ENCODE results near the gene FCHO1.

DNA sequence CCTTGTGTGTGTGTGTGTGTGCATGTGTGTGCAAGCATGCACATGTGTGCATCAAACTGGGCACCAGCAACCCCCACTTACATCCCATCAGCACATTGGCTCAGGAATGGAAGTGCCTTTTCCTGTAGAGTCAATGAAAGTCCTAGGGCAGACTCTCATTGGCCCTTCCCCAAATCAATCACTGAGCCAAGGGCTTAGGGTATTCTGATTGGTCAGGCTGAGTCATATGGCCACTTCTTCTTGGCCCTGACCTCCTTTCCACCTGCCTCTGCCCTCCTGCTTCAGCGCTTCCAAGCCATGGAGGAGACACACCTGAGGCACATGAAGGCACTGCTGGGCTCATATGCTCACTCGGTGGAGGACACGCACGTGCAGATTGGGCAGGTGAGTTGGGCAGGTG lies 20.9 kb downstream of the FCHO1 start:
- TF ChIP-seq GATA3 (IDR thresholded peaks at IDR 0.05; ENCODE audit: low read depth, low read length) = no peak
- TF ChIP-seq GATA2 (IDR thresholded peaks at IDR 0.05; ENCODE audit: low read depth, low read length) = no peak

Data from SH-SY5Y (cell line).